Stimulated activated CD8-positive, alpha-beta memory T cell treated with anti-CD3 and anti-CD28 coated beads, Interleukin-12 subunit alpha, Interleukin-12 subunit beta, amount 100 ng/mL, for 24 hours (primary cell): ENCODE results near the gene LRRC7.
"Not testable (repeated sequence)": the region's sequence is repeated elsewhere in the genome, so short reads cannot be mapped to it uniquely, and the experiment has no call there.

ENCODE experiments used
- DNase-seq: peaks from one replicate; pipeline ENCODE4 v3.0.0-alpha.2; 2020; ENCODE audit errors: extremely low read depth

LRRC7 gene

DNA sequence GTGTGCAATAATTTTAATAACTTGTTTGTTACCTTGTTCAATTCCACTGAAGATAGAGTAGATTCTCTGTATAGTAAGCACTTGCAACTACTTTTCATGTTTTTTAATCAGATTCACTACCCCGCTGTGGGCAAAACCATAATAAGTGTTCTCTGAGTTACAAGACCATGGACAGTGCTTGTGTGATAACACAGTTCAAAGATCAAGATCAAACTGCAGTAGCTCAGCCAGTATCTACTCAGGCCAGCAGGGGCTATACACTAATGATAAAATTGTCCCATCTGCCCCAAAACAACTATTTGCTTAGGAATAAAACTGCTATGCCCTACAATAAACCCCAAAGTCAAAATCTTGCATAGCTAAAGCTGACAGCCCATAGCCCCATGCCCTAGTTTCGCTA, 129.6 kb downstream of the LRRC7 start:
- no peak for DNase-seq

- DNase-seq: no peak
These were observed 133.0 kb downstream of the LRRC7 start for GRCh38 chr1:69700770-69701169.

DNA sequence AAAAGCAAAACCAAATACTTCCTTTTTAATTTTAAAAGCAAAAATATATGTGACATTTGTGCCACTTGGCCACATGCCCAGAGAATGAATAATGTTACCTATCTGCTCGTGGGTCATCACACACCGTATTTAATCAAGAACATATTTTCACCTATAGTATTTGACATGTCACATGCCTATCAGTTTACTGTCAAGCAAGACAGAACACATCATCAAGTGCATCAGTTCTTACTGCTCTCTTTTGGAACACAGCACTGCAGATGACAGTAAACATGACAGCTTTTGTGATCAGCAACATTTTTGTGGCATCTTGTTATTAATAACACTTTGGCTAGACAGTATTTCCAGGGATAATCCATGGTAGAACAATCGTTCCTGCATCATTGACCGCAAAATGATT, 134.4 kb downstream of the LRRC7 start:
- DNase-seq: no peak

DNA sequence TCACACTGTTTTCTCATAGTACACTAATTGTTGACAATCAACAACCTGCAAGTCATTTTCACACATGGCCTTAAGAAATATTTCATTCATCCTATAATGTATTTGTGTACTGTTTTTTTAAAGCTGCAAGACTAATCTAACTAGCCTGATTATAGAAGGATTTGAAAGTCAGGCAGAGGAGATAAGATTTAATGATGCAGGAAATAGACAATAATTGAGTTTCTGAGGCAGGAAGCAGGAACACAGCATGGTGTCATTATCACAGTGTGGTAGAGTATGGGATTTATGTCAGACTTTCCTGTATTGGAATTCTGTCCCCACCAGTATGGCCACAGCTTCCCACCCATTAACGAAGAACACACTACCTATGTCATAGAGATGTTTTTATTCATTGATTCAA, 138.8 kb downstream of the LRRC7 start:
- no peak for DNase-seq

DNA sequence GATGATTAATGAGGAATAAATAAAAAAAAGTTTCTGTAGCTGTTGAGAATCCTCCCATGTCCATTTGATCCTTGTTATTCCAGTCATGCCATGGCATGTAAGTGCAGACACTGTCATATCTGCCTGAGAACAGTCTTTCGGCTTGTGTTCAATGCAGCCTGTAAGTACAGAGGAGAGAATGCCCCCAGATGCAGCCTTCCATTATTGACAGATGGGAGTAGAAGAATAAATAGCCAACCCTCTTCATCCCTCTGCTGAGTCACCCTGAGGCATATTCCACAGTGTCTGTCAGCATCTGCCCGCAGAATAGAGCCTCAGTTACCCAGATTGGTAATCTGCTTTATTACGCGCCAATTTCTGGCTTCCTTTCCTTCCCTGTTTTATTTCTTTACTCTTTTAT, 139.4 kb downstream of the LRRC7 start:
- DNase-seq: no peak

- no peak for DNase-seq
These were observed 142.9 kb downstream of the LRRC7 start for GRCh38 chr1:69710484-69711189.

GRCh38 chr1:69711190-69711930, 143.6 kb downstream of the LRRC7 start:
- DNase-seq: no peak

DNA sequence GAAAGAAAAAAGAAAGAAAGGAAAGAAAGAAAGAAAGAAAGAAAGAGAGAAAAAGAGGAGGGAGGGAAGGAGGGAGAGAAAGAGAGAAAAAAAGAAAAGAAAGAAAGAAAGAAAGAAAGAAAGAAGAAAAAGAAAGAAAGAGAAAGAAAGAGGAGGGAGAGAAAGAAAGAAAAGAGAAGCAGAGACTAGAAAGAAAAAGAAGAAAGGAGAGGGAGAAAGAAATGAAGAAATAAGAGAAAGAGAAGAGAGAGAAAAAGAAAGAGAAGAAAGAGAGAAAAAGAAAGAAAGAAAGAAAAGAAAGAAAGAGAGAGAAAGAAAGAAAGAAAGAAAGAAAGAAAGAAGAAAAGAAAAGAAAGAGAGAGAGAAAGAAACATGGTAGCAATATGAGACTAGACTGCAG, 150.1 kb downstream of the LRRC7 start:
- not testable (repeated sequence) for DNase-seq

DNA sequence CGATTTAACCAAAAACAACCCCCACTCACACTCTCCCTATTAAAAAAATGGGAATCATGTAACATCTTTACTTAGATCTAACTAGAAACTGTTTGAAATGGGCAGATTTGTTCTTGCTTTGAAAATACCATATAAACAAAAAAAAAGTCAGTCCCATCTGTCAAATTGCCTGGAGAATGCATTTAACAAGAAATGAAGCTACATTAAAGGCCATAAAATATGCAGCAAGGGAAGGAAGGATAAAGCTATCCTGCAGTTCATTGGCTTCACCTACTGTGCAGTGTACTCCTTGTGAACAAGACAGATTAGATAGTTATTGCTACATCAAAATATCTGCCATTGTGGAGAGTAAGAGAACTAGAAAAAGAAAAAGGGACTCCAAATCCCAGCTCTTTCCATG, 160.5 kb downstream of the LRRC7 start:
- no peak for DNase-seq

- no peak for DNase-seq
These were observed 165.3 kb downstream of the LRRC7 start for GRCh38 chr1:69733061-69733460.

- DNase-seq: no peak
These were observed 169.9 kb downstream of the LRRC7 start for GRCh38 chr1:69737527-69738185.

DNA sequence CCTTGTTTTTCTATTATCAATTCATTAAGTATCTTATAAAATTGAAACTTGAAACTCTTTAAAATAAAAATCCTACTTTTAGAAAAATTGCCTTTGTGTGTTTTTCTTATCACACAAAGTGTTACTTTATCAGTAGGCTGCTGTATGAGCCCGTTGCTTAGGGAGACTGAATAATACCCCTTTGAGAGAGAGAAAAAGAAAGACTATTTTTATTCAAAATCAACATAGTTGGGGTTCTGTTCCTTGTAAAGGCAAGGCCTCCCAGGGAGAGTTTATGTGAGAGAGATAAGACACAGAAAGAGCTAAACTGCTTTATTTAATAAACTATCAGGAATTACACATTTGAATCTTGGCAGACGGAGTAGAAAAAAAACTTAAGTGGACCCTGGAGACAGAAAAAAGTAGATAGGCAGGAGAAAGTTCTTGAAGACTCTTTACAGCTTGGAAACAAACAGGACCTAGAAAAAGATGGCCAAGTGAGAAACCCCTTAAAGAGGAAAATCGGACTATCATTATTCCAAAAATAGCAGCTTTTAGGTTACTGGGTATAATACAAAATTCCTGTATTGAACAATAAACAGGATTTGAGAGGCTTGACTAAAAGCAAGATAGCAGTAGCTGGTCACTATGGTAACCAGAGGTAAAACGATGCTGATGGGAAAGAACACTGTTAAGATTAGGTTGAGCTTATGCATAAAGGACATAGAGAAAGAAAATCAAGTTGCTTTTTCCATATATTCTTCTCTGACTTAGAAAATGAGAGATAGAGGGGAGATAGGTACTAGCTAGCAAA, 170.9 kb downstream of the LRRC7 start:
- no peak for DNase-seq

GRCh38 chr1:69739251-69739605, 171.5 kb downstream of the LRRC7 start:
- no peak for DNase-seq

DNA sequence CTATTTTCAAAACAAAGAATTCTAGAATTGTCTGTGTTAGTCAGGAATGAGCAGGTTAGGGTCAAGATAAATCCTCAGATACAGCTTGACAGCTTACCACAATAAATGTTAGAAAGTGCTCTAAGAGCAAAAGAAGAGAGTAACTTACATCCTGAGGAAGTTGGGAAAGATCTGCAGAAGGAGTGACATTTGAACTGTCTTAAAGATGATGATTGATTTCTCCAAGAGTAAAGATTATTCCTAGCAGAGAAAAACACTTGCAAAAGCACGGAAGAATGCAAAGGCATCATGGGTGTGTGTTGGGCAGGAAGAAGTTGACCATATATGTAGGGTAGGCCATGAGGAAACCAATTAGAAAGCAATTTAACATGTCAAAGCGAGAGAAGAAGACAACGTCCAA, 175.4 kb downstream of the LRRC7 start:
- DNase-seq: no peak

- DNase-seq: no peak
These were observed 176.7 kb downstream of the LRRC7 start for GRCh38 chr1:69744381-69744780.

DNA sequence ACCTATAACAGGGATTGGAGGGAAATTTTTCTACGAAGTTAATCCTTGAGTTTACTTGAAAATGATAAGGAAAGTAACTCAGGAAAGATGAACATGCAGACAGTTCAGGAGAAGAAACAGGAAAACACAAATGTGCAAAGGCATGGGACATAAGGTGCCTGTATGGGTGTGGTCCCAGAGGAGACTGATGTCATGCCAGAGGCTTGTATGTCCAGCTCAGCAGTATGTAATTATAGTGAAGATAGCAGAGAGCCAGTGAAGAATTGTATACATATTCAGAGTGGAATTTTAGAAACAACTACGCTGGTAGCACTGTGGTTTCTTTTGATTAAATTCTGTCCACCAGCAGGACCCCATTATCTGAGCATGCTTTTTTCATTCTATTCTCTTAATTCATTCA, 179.5 kb downstream of the LRRC7 start:
- no peak for DNase-seq

- DNase-seq: no peak
These were observed 182.9 kb downstream of the LRRC7 start for GRCh38 chr1:69750638-69751037.

GRCh38 chr1:69752831-69753230, 185.1 kb downstream of the LRRC7 start:
- DNase-seq: no peak

DNA sequence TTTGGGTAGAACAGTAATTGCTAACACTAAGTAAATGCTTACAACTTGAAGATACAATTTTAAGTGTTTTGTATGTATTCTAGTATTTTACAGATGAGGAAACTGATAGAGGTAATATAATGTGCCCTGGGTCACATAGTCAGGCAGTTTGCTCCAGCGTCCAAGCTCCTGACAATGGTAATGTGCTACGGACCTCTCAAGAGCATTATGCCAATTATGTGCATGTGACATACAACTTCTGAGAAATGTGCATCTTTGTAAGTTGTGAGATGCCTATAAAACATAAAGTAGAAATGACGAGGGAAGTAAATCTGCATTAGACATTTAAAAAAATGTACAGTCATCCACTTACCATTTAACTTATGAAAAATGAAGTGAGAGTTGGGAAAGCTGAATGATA, 186.8 kb downstream of the LRRC7 start:
- DNase-seq: no peak

GRCh38 chr1:69755647-69756046, 187.9 kb downstream of the LRRC7 start:
- no peak for DNase-seq

GRCh38 chr1:69765951-69766350, 198.2 kb downstream of the LRRC7 start:
- no peak for DNase-seq

- DNase-seq: no peak
These were observed 198.9 kb downstream of the LRRC7 start for GRCh38 chr1:69766431-69767180.
